Trophoblast cell (in vitro differentiated cells and primary cell): ENCODE results near the gene MN1.
"Not testable (repeated sequence)": the region's sequence is repeated elsewhere in the genome, so short reads cannot be mapped to it uniquely, and the experiment has no call there.

Experiments
- DNase-seq, 2 donors: peaks; one replicate each; pipeline ENCODE4 v3.0.0-alpha.2; 2016
- H2AFZ ChIP-seq: 2 replicates; pipeline ENCODE4 v1.6.1; 2013; ENCODE audit warnings: low read length, moderate library complexity, mild to moderate bottlenecking; ENCODE audit not compliant: insufficient read depth, poor library complexity
- H2AK5ac ChIP-seq: 2 replicates; pipeline ENCODE4 v1.6.1; 2013; ENCODE audit warnings: mild to moderate bottlenecking, low read length
- H2BK120ac ChIP-seq: 2 replicates; pipeline ENCODE4 v1.6.1; 2013; ENCODE audit warnings: low read length, mild to moderate bottlenecking, moderate library complexity; ENCODE audit not compliant: insufficient read depth, poor library complexity
- H2BK12ac ChIP-seq: 2 replicates; pipeline ENCODE4 v1.6.1; 2013; ENCODE audit warnings: mild to moderate bottlenecking, low read length, moderate library complexity
- H2BK5ac ChIP-seq: 2 replicates; pipeline ENCODE4 v1.6.1; 2013; ENCODE audit warnings: low read length, low read depth, moderate library complexity, mild to moderate bottlenecking; ENCODE audit not compliant: poor library complexity
- H3K14ac ChIP-seq: 2 replicates; pipeline ENCODE4 v1.6.1; 2013; ENCODE audit warnings: mild to moderate bottlenecking, low read length
- H3K18ac ChIP-seq: 2 replicates; pipeline ENCODE4 v1.6.1; 2013; ENCODE audit warnings: mild to moderate bottlenecking, low read length
- H3K23ac ChIP-seq: 2 replicates; pipeline ENCODE4 v1.6.1; 2013; ENCODE audit warnings: low read length
- H3K27ac ChIP-seq: 2 replicates; pipeline ENCODE4 v1.5.1; 2013; ENCODE audit warnings: low read depth, mild to moderate bottlenecking, inconsistent platforms, low read length, moderate library complexity
- H3K27me3 ChIP-seq: 2 replicates; pipeline ENCODE4 v1.6.1; 2013; ENCODE audit warnings: inconsistent platforms, mild to moderate bottlenecking, low read length, moderate library complexity; ENCODE audit not compliant: insufficient read depth
- H3K36me3 ChIP-seq, 2 experiments: 1 replicate in 1 of 2; 2 replicates in 1 of 2; pipeline ENCODE4 v1.6.1; 2013; ENCODE audit warnings: low read length in 2 of 2, mild to moderate bottlenecking in 2 of 2, moderate library complexity in 1 of 2; ENCODE audit not compliant: insufficient read depth in 2 of 2, control insufficient read depth in 1 of 2
- H3K4ac ChIP-seq: 2 replicates; pipeline ENCODE4 v1.6.1; 2013; ENCODE audit warnings: low read depth, mild to moderate bottlenecking, low read length, moderate library complexity
- H3K4me1 ChIP-seq, 2 experiments: 1 replicate in 1 of 2; 2 replicates in 1 of 2; pipeline ENCODE4 v1.6.1; 2013; ENCODE audit warnings: low read length in 2 of 2, mild to moderate bottlenecking in 2 of 2, moderate library complexity in 1 of 2; ENCODE audit not compliant: insufficient read depth in 2 of 2, control insufficient read depth in 1 of 2
- H3K4me2 ChIP-seq: 2 replicates; pipeline ENCODE4 v1.6.1; 2013; ENCODE audit warnings: inconsistent platforms, mild to moderate bottlenecking, low read length, moderate library complexity
- H3K4me3 ChIP-seq: 2 replicates; pipeline ENCODE4 v1.5.1; 2013; ENCODE audit warnings: mild to moderate bottlenecking, low read depth, low read length, inconsistent platforms
- H3K79me1 ChIP-seq: one replicate; pipeline ENCODE4 v1.6.1; 2013; ENCODE audit warnings: low read length
- H3K79me2 ChIP-seq: 2 replicates; pipeline ENCODE4 v1.6.1; 2013; ENCODE audit warnings: low read length, mild to moderate bottlenecking; ENCODE audit not compliant: control insufficient read depth, insufficient read depth, poor library complexity
- H3K9ac ChIP-seq: 2 replicates; pipeline ENCODE4 v1.6.1; 2013; ENCODE audit warnings: mild to moderate bottlenecking, low read length
- H3K9me3 ChIP-seq: 2 replicates; pipeline ENCODE4 v1.6.1; 2013; ENCODE audit warnings: low read depth, mild to moderate bottlenecking, control low read depth, inconsistent platforms, low read length; ENCODE audit not compliant: insufficient read depth
- H4K12ac ChIP-seq: 2 replicates; pipeline ENCODE4 v1.6.1; 2013; ENCODE audit warnings: low read depth, mild to moderate bottlenecking, low read length, moderate library complexity
- H4K8ac ChIP-seq: 2 replicates; pipeline ENCODE4 v1.6.1; 2013; ENCODE audit warnings: low read depth, mild to moderate bottlenecking, low read length, moderate library complexity
- H4K91ac ChIP-seq: one replicate; pipeline ENCODE4 v1.6.1; 2013; ENCODE audit warnings: low read depth, mild to moderate bottlenecking, low read length, moderate library complexity
- WGBS: extraction: QIAGEN DNeasy Blood & Tissue Kit; methylation state at CpG from one replicate; pipeline ENCODE4 v1.1.7; 2013; ENCODE audit warnings: missing lambda C conversion rate; ENCODE audit not compliant: insufficient read length, insufficient coverage; ENCODE audit errors: extremely low coverage; 5-methylcytosine and 5-hydroxymethylcytosine counted together

The MN1 gene

GRCh38 chr22:27744078-27744477, 57.5 kb downstream of the MN1 start:
- not testable (repeated sequence) for H3K79me1 ChIP-seq, DNase-seq, H3K79me2 ChIP-seq, H3K4ac ChIP-seq, H3K4me3 ChIP-seq, H3K14ac ChIP-seq, H4K8ac ChIP-seq, H2BK12ac ChIP-seq, H4K91ac ChIP-seq, H3K4me2 ChIP-seq, H3K4me1 ChIP-seq, H3K9ac ChIP-seq, H3K36me3 ChIP-seq, H3K18ac ChIP-seq, H3K23ac ChIP-seq, H2BK5ac ChIP-seq, H2BK120ac ChIP-seq, H3K9me3 ChIP-seq, H2AK5ac ChIP-seq, H3K27ac ChIP-seq, H3K27me3 ChIP-seq, H4K12ac ChIP-seq, H2AFZ ChIP-seq
- whole genome bisulfite sequencing, result no CpG with 5 or more reads among the region's 15 CpGs

- DNase-seq, result no peak
- H4K91ac ChIP-seq, result no peak overlapping the region
- H3K27me3 ChIP-seq, result peaks cover 9% of the 10 kb centered on the region
- no peak overlapping the region for H4K8ac ChIP-seq
- H3K4me2 ChIP-seq, result no peak overlapping the region
- no peak overlapping the region for H2BK12ac ChIP-seq
- no CpG with 5 or more reads among the region's 3 CpGs for WGBS
- no peaks in the 10 kb centered on the region for H3K4me1 ChIP-seq
- H3K14ac ChIP-seq, result no peak overlapping the region
- H3K36me3 ChIP-seq, result no peaks in the 10 kb centered on the region
- no peak overlapping the region for H2BK5ac ChIP-seq
- H3K4me3 ChIP-seq, result no peak overlapping the region
- H3K23ac ChIP-seq, result no peak overlapping the region
- H3K27ac ChIP-seq, result no peak overlapping the region
- H4K12ac ChIP-seq, result no peak overlapping the region
- no peak overlapping the region for H3K18ac ChIP-seq
- no peak overlapping the region for H2AFZ ChIP-seq
- no peak overlapping the region for H3K4ac ChIP-seq
- peaks cover 2% of the 10 kb centered on the region for H3K9me3 ChIP-seq
- H2BK120ac ChIP-seq, result no peak overlapping the region
- H3K9ac ChIP-seq, result no peak overlapping the region
- no peak overlapping the region for H2AK5ac ChIP-seq
- no peaks in the 10 kb centered on the region for H3K79me1 ChIP-seq
- no peaks in the 10 kb centered on the region for H3K79me2 ChIP-seq
Observed at GRCh38 chr22:27740202-27740748, 61.3 kb downstream of the MN1 start.

- Histone ChIP-seq H4K12ac (no peak overlapping the region), H3K18ac (no peak overlapping the region)
- no CpG with 5 or more reads among the region's 4 CpGs for WGBS
Observed at GRCh38 chr22:27737521-27737920, 64.0 kb downstream of the MN1 start.

GRCh38 chr22:27734066-27734465, 67.5 kb downstream of the MN1 start:
- Histone ChIP-seq H2AK5ac (no peak overlapping the region), H2BK5ac (no peak overlapping the region), H2BK120ac (no peak overlapping the region), H3K79me2 (no peaks in the 10 kb centered on the region), H3K36me3 (no peaks in the 10 kb centered on the region), H2BK12ac (no peak overlapping the region), H3K4ac (no peak overlapping the region), H3K18ac (no peak overlapping the region), H3K79me1 (no peaks in the 10 kb centered on the region), H3K9ac (no peak overlapping the region), H3K9me3 (peaks cover 2% of the 10 kb centered on the region), H3K27ac (no peak overlapping the region), H3K27me3 (no peaks in the 10 kb centered on the region), H4K12ac (no peak overlapping the region), H4K91ac (no peak overlapping the region), H2AFZ (no peak overlapping the region), H3K23ac (no peak overlapping the region), H4K8ac (no peak overlapping the region), H3K4me2 (no peak overlapping the region), H3K14ac (no peak overlapping the region), H3K4me3 (no peak overlapping the region), H3K4me1 (no peaks in the 10 kb centered on the region)
- DNase-seq, result no peak
- no CpG with 5 or more reads among the region's 4 CpGs for WGBS

More at GRCh38 chr22:27737521-27737920, 64.0 kb downstream of the MN1 start:
- Histone ChIP-seq H3K4ac (no peak overlapping the region), H4K91ac (no peak overlapping the region), H2AFZ (no peak overlapping the region), H3K36me3 (no peaks in the 10 kb centered on the region), H4K8ac (no peak overlapping the region), H3K4me1 (no peaks in the 10 kb centered on the region), H2BK12ac (no peak overlapping the region), H3K23ac (no peak overlapping the region), H2BK5ac (no peak overlapping the region), H2AK5ac (no peak overlapping the region), H3K4me3 (no peak overlapping the region), H3K27me3 (peaks cover 7% of the 10 kb centered on the region), H3K9ac (no peak overlapping the region), H2BK120ac (no peak overlapping the region), H3K4me2 (no peak overlapping the region), H3K9me3 (peaks cover 2% of the 10 kb centered on the region), H3K79me2 (no peaks in the 10 kb centered on the region), H3K14ac (no peak overlapping the region), H3K79me1 (no peaks in the 10 kb centered on the region), H3K27ac (no peak overlapping the region)
- no peak for DNase-seq
